Nucleus accumbens (tissue), 56 donors: ENCODE measurements around the gene ITPR1.

Experiments used
- DNase-seq, 56 donors: peaks; one replicate each; lab custom pipeline; 2025; lab: John Stamatoyannopoulos, UW

Gene ITPR1

DNA sequence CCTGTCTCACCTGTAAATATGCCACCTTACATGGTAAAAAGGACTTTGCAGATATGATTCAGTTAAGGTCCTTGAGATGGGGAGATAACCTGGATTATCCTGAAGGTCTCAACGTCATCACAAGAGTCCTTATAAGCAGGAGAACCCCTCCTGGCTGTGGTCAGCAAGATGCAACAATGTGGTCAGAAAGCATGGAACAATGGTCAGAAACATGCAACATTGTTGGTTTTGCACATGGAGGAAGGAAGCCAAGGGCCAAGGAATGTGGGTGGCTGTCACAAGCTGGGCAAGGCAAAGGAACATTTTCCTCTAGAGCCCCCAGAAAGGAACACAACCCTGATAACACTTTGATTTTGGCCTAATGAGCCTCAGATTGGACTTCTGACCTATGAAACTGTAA, 16.7 kb upstream of the ITPR1 start:
- no peak for DNase-seq

DNA sequence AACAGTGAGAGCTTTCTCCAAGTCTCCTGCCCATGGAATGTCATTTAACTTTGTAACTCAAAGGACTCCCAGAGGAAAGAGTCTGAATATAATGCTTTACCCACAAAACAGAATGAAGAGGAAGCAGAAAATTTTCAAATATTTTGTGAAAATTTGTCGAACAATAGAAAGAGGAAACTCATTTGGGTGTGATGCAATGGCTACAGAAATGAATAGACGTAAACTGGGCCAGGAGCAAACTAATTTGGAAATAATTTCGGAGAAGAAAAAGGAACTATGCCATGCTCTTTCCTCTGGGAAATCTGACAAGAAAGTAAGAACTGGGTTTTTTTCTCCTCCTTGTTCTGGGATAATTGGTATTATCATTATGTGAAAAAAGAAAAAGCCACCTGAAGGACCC, 14.9 kb upstream of the ITPR1 start:
- no peak for DNase-seq

DNA sequence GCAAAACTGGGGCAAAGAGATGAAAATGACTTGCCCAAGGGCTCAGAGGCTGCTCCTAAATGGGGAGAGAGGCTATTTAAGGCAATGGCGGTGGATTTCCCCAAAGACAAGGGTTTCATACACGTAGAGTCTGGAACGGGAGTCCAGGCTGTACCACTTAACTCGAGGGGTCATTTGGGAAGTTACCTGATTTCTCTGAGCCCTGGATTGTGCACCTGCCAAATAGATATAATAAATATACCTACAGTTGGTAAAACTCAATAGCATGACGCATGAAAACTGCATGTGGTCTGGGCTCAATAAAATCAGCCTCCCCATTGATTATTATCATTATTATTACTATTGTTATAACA, 1.3 kb upstream of the ITPR1 start:
- no peak for DNase-seq

DNA sequence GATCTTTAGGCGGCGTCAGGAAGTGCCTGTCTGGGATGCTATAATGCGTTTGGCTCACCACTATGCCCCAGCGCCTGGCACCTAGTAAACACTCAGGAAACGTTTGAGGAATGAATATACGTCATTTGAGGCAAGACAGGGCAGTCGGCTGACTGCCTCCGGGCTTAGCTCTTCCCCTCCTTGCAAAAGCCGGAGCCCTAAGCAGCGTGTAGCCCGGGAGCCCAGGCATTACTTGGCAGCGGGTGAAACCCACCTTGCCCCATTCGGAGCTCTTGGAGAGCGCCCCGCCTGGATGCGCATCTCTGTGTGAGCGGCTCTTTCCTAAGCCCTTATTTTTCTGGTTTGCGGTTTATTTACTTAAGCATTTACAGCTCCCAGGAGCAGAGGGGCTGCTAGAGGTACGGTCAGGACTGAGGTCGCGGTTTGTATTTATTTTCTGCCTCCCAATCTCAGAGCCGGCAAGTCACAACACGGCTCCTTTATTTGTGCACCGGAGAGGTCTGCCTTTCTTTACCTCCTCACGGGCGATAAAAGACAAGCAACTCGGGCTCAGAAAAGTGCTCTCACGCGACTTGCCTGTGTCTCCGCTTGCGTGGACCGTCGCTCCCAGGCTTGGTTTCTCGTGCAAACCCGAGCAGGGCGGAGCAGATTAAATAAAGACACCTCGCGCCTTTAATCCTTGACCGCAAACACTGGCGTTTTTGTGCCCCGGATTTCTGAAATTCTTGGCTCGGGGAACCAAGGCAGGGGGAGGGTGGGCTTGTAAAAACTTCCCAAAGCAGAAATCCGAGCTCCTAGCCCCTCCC, 737 bp upstream of the ITPR1 start:
- peak in 32 of 56 donors; percentile 4 to 64 (median 36) for DNase-seq

DNA sequence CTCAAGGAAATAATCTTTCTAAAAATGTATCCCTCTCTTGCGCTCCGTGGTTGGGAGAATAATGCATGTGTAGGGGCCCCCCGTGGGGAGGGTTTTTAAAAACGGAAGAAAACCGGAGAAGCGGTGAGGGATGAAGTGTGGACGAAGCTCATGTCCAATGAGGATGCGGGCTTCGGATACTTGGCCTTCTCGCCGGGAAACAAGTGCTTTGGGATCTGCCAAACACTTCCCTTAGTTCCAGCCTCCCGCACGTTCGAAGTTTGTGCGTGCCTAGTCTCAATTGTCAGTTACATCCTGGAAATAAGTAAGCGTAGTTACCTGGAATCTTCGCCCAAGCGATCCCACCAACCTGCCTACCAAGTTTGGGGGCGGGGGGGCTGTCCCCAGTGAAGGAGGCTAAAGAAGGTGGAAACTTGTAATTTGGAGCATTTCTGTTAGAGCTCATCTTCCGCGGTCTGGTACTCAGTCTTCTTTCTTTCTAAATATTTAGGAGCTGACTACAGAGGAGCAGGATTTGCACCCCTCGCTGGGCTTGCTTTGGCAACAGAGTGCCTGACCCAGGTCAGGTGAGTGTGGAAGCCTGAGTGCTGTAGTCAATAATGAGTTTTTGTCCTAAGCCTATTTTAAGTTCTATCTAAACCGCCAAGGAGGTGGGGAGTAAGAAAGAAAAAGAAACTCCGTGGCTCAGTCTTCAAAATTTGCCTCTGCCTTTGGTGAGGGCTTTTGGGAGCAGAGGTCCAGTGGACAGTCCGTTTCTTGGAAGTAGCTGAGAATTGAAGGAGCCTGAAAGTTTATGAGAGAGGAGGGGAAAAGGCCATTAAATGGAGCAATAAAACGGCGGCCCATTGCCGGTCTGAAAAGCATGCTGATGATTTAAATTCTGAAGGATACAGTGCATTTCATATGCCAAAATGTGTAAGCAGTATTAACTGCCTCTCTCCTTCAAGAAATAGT, 1.1 kb downstream of the ITPR1 start:
- DNase-seq: peak in 17 of 56 donors; percentile 5 to 51 (median 15)

DNA sequence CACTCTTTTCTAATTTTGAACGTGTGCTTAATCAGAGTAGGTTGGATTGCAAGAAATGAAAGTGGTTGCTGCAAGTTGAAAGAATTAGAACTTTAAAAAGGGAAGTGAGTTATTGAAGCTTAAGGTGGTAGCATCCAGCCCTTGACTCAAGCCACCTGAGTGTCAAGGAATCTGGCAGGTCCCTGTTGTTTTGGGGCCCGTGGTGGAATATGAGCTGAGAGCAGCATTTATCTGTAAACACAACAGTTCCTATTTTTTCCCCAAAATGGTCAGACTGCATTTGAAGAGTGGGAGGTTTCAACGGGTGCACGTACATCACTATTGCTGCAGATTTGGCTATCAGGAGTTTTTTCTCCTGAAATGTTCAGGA, 1.7 kb downstream of the ITPR1 start:
- no peak for DNase-seq

DNA sequence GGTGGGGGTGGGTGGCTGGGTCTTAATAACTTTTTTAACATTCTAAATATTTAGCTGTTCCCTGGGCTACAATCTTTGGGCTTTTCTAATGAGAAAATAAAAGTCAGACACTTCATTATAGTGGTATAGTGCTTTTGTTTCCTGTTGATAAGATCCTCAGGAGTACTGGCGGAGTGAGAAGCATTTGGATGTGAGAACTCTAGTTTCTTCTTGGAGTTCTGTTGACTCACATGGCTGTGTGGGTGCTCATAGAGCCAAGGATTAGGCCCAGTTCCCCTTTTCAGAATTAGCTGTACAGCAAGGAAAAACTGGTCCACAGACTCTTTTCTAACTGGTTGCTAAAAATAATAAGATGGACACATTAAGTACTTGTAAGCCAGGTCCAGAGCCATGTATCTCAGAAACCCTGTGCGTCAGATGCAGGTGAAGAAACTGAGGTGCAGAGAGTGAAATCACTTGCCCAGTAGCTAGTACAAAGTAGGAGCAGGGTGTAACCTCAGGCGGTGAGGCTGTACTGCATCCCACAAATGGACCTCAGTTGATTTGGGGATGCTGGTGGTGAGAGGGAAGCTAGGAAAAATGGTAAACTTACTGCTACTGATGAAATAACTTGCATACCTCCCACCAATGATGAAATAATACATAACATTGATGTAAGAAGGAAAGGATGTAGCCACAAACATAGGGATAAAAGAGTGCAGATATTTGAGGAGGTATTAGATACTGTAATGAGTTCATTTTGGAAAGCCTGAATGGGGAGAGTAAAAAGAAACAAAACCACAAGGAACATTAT, 2.3 kb downstream of the ITPR1 start:
- peak in 1 of 56 donors; percentile 10 for DNase-seq

DNA sequence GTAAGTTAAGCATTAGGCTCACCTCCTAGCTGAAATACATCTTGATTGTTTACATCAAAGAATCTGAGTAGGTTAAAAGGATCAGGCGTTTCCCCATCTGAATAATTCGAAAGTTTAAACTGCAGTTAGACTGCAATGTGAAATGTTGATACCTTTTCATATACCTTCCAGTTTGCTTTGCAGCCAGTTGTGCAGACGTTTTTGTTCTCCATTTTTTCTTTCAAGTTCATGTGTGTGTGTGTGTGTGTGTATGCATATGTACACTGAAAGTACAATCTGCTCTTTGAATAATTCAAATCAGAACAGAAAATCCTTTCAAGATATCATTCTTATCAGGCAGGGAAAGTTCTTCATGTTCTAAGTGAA, 2.9 kb downstream of the ITPR1 start:
- no peak for DNase-seq

DNA sequence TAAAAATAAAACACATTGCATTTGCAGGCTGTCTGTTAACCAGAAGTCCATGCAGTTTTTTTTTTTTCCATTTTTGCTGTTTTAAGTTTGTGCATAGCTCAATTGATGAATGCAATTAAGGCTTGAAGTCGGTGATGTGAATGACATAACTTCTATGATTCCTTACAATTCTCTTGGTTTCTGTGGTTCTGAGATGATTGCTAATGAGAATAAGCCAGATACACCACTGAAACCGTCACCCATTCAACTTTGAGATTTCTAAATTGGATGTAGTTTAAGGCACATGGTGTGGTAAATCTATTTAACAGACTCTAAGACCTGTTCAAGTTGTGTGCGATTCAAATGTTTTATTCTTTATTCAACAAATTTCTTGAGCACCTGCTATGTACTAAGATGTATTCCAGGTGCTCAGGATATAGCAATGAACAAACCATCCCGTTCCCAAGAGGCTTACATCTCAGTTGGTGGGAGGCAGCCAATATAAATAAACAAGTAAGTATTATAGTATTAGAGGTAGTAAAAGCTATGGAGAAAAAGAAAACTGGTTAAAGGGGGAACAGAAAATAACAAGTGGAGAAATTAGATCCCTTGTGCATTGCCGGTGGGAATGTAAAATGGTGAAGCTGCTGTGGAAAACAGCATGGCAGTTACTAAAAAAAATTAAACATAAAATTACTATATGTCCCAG, 4.0 kb downstream of the ITPR1 start:
- no peak for DNase-seq

DNA sequence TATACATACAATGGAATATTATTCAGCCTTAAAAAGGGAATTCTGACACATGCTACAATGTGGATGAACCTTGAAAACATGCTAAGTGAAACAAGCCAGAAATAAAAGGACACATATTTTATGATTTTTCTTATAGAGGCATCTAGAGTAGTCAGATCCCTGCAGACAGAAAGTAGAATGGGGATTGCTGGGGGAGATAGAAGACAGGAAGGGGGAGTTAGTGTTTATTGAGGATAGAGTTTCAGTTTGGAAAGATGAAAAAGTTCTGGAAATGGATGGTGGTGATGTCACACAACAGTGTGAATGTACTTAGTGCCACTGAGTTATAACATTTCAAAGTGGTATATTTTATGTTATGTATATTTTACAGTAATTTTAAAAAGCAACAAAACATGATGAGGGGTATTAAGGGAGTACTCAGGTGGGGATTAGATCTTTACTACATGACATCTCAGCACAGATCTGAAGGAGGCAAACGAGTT, 4.7 kb downstream of the ITPR1 start:
- DNase-seq: no peak

DNA sequence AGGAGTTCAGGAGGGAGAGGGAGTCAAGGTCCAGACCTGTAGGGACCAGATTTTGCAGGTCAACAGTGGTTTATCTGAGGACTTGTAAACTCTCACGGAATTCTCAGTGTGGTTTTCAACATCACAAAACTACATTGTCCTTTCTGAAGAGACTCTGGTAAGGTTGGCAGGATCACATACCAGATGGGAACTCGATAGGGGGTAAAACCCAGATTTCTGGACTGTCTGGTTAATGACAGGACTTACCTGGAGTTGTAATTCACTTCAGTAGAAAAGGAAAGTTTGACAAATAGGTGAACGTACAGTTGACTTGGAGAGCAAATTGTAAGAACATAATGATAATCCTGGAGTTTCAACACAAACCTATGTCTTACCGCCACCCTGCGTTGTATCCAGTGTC, 5.3 kb downstream of the ITPR1 start:
- DNase-seq: no peak

DNA sequence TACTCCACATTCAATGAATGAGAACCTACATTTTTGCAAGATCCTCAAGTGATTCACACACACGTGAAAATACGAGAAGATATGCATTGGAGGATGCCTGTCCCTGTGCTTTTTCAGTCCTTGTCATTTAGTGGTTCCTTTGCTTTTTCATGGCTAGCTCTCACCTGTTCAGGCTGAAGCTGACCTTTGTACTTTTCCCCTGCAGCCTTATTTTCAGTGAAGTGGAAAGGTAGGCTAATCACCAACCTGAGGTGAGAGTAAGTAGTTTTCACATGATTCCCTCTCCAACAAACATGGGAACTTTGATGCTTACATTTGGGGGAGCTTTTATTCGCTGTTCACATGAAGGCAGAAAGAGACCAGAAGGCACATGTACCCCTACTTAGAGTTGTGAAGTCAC, 8.3 kb downstream of the ITPR1 start:
- no peak for DNase-seq

DNA sequence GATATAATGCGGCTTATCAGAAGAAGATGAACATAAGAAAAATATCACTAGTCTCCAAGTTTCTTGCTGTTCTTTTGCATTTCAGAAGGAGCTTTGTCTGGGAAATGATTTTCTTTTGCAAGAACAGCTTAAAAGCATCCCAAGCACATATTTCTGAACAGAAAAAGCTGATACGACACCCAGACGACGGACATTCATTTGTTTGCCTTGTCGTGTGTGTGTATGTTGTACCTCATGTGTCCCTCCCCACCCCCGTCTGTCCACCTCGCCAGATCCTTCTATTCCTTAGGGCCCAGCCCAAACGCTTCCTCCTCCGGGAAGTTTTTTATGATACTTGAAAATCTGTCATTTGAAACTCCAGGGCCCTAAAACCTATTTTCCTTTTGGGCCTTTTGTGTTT, 8.8 kb downstream of the ITPR1 start:
- no peak for DNase-seq

DNA sequence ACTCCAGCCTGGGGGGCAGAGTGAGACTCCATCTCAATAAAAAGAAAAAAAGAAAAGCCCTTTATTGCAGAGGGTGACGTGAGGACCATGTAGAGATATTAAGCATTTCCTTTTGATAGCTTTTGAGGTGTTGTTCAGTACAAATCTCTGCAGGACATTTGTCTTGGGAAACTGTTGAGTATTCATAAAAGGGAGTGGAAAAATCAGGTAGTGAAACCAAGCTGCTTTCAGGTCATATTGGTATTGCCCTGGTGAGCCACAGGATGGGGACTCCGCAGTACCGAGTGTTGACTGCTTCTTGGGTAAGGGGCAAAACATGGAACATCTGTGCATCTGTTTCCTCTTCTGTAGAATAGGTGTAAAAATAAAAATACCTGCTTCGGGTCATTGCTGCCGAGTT, 9.9 kb downstream of the ITPR1 start:
- DNase-seq: no peak

DNA sequence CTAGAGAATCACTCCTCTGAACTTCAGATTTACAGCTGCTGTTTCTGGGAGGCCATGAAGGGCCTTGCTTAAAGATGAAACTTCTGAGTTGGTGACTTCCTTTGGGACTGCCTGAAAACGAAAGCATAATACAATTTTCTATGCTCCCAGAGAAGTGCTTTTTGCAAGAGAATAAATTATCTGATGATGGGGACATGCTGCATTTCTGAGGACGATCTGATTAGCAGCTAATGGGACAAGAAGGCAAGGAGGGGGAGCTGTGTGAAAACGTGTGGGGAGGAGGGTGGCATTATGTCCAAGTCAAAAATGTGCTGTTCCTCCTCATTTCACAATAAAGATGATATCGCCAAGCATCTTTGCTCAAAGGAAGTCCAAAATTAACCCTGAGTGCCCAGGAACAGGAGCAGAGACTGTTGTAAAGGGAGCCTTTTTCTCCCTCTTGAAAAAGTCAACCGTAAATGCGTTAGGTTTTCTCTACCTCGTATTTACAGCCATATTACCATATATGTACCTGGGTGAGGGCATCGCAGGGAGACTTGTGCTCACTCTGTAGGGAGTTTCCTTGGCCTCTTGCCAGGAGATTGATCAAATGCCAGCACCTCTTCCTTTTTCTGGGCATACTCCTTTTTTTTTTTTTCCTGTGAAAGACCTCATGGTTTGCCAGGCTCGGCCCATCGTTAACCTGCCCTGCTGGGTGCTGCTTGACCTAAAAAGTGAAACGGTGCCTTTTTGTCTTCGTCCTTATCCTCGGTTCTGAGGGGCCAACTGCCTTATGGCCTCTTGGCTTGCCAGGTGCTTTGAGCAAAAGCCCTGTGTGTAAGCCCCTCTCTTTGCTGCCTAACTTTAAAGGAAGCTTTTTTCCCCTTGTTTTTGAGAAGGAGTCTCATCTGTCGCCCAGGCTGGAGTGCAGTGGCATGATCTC, 11.5 kb downstream of the ITPR1 start:
- DNase-seq: peak in 1 of 56 donors; percentile 22

DNA sequence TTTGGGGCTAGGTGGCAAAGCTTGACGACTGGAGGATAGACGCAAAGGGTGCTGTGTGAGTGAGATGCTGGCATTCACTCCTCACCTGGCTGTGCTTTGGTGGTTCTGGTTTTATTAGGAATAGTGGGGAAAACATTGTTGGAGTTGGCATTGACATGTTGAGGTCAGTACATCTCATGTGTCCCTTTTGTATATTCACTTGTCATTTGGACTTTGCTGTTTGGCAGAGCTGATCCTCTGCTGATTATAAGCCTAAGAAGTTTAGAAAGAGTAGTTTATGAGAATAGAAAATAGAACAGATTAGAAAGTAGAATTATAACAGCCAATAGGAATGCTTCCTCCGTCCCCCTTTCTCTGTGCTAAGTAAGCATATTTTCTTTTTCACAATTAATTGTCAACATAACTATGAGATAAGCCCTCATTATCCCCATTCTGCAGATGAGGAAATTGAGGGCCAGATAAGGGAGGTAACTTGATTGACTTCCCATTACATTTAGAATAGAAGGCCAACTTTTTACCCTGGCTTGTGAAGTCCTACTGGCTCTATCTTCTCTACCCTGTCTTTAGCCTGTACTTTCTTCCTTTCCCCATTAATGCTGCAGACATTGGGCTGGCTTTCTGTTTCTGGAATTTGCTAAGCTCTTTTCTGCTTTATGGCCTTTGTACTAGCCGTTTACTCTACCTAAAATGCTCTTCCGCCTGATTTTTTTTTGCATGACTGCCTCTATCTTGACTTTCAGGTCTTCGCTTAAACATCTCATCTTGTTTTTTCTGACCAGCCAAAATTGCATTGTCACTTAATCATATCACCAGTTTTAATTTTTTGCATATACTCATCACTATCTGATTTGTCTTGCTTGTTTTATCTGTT, 12.8 kb downstream of the ITPR1 start:
- DNase-seq: no peak

DNA sequence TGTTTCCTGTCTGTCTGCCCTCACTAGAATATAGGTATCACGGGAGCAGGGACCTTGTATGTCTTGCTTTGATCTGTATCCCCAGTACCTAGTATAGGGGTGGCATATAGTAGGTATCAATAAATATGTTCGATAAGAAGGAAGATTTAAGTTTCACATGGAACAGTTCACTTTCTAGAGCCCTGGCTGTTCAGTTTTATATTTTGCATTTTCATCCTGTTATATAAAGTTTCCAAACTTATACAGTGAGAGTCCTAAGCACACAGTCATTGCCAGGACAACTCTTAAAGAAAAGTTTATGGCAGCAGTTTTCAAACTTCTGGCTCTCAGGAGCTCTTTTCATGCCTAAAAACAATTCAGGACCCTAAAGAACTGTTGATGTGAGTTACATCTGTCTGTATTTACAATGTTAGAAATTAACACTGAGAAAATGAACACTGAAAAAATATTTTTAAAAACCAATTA, 13.4 kb downstream of the ITPR1 start:
- no peak for DNase-seq

DNA sequence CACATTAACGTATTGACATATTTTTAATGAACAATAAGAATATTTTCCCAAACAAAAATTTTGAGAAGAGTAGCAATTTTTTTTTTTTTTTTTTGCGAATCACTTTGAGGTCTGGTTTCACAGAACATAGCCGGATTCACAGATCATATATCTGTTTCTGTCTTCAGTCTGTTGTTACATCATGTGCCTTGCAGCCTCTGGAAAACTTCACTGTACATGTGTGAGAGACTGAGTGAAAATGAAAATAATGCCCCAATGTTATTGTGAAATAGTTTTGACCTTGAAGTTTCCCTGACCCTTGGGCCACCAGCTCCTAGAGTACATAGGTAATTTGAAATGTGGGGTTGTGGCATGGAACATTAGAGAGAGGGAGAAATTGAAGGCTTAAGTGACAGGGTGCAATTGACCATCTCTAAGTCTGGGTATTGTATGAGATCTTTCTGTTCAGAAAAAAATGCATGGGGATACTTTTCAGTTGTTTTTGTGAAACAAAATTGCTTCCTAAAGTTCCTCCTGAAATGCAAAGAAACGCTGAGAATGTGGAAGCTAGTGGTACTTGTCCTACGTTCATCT, 14.0 kb downstream of the ITPR1 start:
- DNase-seq: no peak
